ENCODE measurements around the gene TREM1.
A peak's percentile ranks its signal among the peaks of the same experiment; 100 is the strongest.

Gene TREM1

GRCh38 chr6:41331401-41332150, 45.1 kb upstream of the TREM1 start:
- no peak overlapping the region for H3K4me3 ChIP-seq (ENCODE audit: low read depth, low read length)
- no peak for DNase-seq (ENCODE audit: low read depth)
- no peak for TF ChIP-seq CTCF (IDR thresholded peaks at IDR 0.05; ENCODE audit: control insufficient read depth, extremely low read depth, insufficient read depth)

DNA sequence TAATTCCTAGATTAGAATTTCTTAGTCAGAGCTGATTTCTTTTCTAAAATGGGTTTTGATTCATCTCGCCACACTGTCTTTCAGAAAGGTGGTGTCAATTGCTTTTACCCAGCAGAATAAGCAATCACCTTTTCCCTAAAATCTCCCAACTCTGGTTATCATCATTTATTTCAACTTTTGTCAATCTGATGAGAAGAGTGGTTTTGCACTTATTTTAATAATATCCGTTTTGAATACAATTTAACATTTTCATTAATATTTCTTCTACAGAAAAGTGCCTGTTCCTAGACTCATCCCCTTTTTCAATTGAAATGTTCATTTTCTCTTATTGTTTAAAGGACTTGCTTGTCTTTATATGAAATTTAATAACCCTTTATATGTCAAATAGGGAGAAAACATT, 40.7 kb upstream of the TREM1 start:
- H3K4me3 ChIP-seq (ENCODE audit: low read depth, low read length) = no peak overlapping the region
- TF ChIP-seq CTCF (IDR thresholded peaks at IDR 0.05; ENCODE audit: control insufficient read depth, extremely low read depth, insufficient read depth) = no peak
- no peak for DNase-seq (ENCODE audit: low read depth)

GRCh38 chr6:41326092-41326491, 39.6 kb upstream of the TREM1 start:
- TF ChIP-seq CTCF (IDR thresholded peaks at IDR 0.05; ENCODE audit: control insufficient read depth, extremely low read depth, insufficient read depth) = no peak
- no peak overlapping the region for H3K4me3 ChIP-seq (ENCODE audit: low read depth, low read length)
- peak; percentile 31 for DNase-seq (ENCODE audit: low read depth)

DNA sequence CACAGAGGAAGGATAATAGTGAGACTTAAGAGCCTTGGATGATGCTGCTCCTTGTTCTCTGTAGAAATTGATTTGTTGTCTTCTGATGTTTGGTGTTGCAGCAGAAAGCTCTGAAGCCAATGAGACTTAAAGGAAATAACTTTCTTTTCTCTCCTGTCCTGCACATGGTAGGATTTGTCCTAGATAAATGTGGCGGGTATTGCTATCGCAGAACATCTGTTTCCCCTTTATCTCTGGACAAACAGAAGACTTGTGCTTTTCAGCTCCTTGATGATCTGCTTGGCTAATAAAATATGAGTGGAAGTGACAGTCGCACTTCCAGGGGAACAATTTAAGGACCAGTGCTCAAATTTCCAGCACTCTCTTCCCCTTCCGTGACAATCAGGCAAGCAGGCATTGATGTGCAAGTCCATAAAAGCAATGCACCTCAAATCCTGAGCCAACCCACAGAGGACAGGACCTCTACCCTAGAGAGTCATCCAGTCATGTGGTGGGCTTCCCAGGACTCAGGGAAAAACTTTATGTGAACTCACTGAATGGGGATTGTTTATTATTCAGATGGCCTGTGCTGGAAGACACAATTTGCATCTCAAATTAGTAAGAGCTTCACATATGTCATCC, 39.1 kb upstream of the TREM1 start:
- H3K4me3 ChIP-seq (ENCODE audit: low read depth, low read length) = no peak overlapping the region
- TF ChIP-seq CTCF (IDR thresholded peaks at IDR 0.05; ENCODE audit: control insufficient read depth, extremely low read depth, insufficient read depth) = no peak
- DNase-seq (ENCODE audit: low read depth) = no peak

GRCh38 chr6:41321183-41321582, 34.7 kb upstream of the TREM1 start:
- no peak overlapping the region for H3K4me3 ChIP-seq (ENCODE audit: low read depth, low read length)
- TF ChIP-seq CTCF (IDR thresholded peaks at IDR 0.05; ENCODE audit: control insufficient read depth, extremely low read depth, insufficient read depth) = no peak
- DNase-seq (ENCODE audit: low read depth) = no peak

DNA sequence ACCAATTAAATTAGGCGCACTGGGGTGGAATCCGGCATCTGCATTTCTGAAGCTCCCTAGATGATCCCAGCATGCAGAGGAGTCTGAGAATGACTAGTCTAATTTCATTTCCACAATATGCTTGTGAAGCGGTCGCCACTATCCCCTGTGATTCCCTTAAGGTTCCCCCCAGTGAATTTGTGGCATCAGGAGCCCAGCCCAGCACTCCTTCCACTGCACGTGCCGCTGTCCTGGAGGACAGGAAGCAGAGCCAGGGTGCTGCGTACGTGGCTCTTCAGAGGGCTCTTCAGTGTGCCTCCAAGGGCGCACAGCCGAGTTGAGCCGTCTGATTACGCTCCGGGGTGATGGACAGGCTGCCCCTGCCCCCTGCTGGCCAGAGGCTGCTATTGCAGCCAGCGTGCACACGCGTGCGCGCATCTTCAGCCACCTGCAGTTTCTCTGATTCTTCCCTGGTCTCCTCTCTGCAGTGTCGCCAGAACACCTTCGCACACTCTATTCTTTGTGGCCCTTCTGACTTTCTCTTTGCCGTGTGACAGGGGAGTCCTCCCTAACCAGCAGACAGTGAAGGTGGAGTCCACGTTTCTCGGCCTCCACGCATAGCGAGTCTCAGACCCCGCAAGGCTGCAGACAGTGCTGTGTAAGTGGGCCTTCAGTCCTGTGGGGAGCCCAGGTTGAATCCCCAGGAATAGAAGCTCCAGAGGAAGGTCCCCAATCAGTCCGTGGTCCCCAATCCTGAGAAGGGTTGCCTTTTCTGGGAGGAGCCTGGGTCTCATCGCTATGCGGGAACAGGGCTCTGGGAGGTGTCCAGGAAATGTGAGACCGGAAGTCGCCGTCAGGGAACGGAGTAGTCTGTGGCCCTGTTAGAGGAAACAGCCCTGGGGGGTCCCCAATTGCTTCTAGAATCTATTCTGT, 32.4 kb upstream of the TREM1 start:
- H3K4me3 ChIP-seq (ENCODE audit: low read depth, low read length) = no peak overlapping the region

More for the DNA sequence above, 32.4 kb upstream of the TREM1 start:
- peak; percentile 98 for TF ChIP-seq CTCF (IDR thresholded peaks at IDR 0.05; ENCODE audit: control insufficient read depth, extremely low read depth, insufficient read depth)
- peak; percentile 52 for DNase-seq (ENCODE audit: low read depth)
